ENCODE results near the gene TAF6L.

- TF ChIP-seq CTCF (IDR thresholded peaks at IDR 0.05) (peak in 3 of 4 experiments; percentile 61 to 67 (median 61)), POLR2A (IDR thresholded peaks at IDR 0.05) (peak; percentile 96 to 98)
These were observed 16.0 kb downstream of the TAF6L start, which contains the start of gene TMEM179B for GRCh38 chr11:62787005-62787759.
